ENCODE data around the gene ENAH. TPM values are rescaled to one million over a fixed set of nuclear protein-coding genes. Genes with fewer than 3 reads are reported as not detected.

Gene ENAH
- total and polyA plus RNA-seq, 2 experiments from 2014 or later, result 109 to 184 TPM

GRCh38 chr1:225626698-225627097, 26.2 kb downstream of the ENAH start:
- H3K27ac ChIP-seq (ENCODE audit: low read depth), result peak overlapping the region; percentile 52; the same call in 1 of the 2 replicates
- H3K4me2 ChIP-seq, result no peak overlapping the region
- H3K4me3 ChIP-seq, result no peak overlapping the region
- H3K4me1 ChIP-seq (ENCODE audit: insufficient read depth), result peaks cover 30% of the 10 kb centered on the region; the same call in 1 of the 2 replicates
- H3K9me2 ChIP-seq (ENCODE audit: insufficient read depth), result no peaks in the 10 kb centered on the region
- Mint-ChIP-seq H3K27ac (no peak overlapping the region), H3K4me1 (peaks cover 48% of the 10 kb centered on the region), H3K27me3 (ENCODE audit: insufficient read depth, low read depth, poor library complexity) (no peaks in the 10 kb centered on the region), H3K4me3 (no peak overlapping the region), H3K36me3 (ENCODE audit: low read depth) (peaks cover 28% of the 10 kb centered on the region), H3K9me3 (no peaks in the 10 kb centered on the region; the same call in 2 of the 3 replicates)
- no peak for DNase-seq (ENCODE audit: low spot score)
- peaks cover 77% of the 10 kb centered on the region for H4K20me1 ChIP-seq (replicated peaks; ENCODE audit: insufficient read depth)
- no peaks in the 10 kb centered on the region for H3K27me3 ChIP-seq (ENCODE audit: insufficient read depth)
- no peak overlapping the region for H2AFZ ChIP-seq
- no peaks in the 10 kb centered on the region for H3F3A ChIP-seq (replicated peaks; ENCODE audit: low read depth)
- peaks cover 100% of the 10 kb centered on the region for H3K79me2 ChIP-seq (replicated peaks; ENCODE audit: insufficient read depth)
- TF ChIP-seq, protein P1, sequence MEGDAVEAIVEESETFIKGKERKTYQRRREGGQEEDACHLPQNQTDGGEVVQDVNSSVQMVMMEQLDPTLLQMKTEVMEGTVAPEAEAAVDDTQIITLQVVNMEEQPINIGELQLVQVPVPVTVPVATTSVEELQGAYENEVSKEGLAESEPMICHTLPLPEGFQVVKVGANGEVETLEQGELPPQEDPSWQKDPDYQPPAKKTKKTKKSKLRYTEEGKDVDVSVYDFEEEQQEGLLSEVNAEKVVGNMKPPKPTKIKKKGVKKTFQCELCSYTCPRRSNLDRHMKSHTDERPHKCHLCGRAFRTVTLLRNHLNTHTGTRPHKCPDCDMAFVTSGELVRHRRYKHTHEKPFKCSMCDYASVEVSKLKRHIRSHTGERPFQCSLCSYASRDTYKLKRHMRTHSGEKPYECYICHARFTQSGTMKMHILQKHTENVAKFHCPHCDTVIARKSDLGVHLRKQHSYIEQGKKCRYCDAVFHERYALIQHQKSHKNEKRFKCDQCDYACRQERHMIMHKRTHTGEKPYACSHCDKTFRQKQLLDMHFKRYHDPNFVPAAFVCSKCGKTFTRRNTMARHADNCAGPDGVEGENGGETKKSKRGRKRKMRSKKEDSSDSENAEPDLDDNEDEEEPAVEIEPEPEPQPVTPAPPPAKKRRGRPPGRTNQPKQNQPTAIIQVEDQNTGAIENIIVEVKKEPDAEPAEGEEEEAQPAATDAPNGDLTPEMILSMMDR (conservative IDR thresholded peaks at IDR 0.05; ENCODE audit: low read depth in 2 of 2), result no peak
- TF ChIP-seq ZNF114 (CRISPR knock-in tag; IDR thresholded peaks at IDR 0.05) (no peak), JUNB (IDR thresholded peaks at IDR 0.05; ENCODE audit: unreplicated experiment) (no peak), EZH2phosphoT487 (IDR thresholded peaks at IDR 0.05; ENCODE audit: unreplicated experiment) (no peak), ETS1 (IDR thresholded peaks at IDR 0.05) (no peak), STAT1 (IDR thresholded peaks at IDR 0.05; ENCODE audit: unreplicated experiment) (no peak), EZH2 (IDR thresholded peaks at IDR 0.05; ENCODE audit: low read depth, unreplicated experiment) (no peak), CREB1 (CRISPR knock-in tag; IDR thresholded peaks at IDR 0.05; ENCODE audit: low read depth) (no peak), ZNF331 (CRISPR knock-in tag; IDR thresholded peaks at IDR 0.05; ENCODE audit: low read depth) (no peak), NANOG (IDR thresholded peaks at IDR 0.05; ENCODE audit: borderline replicate concordance) (no peak), POLR2AphosphoS5 (IDR thresholded peaks at IDR 0.05; ENCODE audit: low read depth) (no peak)
- TF ChIP-seq, protein P2, sequence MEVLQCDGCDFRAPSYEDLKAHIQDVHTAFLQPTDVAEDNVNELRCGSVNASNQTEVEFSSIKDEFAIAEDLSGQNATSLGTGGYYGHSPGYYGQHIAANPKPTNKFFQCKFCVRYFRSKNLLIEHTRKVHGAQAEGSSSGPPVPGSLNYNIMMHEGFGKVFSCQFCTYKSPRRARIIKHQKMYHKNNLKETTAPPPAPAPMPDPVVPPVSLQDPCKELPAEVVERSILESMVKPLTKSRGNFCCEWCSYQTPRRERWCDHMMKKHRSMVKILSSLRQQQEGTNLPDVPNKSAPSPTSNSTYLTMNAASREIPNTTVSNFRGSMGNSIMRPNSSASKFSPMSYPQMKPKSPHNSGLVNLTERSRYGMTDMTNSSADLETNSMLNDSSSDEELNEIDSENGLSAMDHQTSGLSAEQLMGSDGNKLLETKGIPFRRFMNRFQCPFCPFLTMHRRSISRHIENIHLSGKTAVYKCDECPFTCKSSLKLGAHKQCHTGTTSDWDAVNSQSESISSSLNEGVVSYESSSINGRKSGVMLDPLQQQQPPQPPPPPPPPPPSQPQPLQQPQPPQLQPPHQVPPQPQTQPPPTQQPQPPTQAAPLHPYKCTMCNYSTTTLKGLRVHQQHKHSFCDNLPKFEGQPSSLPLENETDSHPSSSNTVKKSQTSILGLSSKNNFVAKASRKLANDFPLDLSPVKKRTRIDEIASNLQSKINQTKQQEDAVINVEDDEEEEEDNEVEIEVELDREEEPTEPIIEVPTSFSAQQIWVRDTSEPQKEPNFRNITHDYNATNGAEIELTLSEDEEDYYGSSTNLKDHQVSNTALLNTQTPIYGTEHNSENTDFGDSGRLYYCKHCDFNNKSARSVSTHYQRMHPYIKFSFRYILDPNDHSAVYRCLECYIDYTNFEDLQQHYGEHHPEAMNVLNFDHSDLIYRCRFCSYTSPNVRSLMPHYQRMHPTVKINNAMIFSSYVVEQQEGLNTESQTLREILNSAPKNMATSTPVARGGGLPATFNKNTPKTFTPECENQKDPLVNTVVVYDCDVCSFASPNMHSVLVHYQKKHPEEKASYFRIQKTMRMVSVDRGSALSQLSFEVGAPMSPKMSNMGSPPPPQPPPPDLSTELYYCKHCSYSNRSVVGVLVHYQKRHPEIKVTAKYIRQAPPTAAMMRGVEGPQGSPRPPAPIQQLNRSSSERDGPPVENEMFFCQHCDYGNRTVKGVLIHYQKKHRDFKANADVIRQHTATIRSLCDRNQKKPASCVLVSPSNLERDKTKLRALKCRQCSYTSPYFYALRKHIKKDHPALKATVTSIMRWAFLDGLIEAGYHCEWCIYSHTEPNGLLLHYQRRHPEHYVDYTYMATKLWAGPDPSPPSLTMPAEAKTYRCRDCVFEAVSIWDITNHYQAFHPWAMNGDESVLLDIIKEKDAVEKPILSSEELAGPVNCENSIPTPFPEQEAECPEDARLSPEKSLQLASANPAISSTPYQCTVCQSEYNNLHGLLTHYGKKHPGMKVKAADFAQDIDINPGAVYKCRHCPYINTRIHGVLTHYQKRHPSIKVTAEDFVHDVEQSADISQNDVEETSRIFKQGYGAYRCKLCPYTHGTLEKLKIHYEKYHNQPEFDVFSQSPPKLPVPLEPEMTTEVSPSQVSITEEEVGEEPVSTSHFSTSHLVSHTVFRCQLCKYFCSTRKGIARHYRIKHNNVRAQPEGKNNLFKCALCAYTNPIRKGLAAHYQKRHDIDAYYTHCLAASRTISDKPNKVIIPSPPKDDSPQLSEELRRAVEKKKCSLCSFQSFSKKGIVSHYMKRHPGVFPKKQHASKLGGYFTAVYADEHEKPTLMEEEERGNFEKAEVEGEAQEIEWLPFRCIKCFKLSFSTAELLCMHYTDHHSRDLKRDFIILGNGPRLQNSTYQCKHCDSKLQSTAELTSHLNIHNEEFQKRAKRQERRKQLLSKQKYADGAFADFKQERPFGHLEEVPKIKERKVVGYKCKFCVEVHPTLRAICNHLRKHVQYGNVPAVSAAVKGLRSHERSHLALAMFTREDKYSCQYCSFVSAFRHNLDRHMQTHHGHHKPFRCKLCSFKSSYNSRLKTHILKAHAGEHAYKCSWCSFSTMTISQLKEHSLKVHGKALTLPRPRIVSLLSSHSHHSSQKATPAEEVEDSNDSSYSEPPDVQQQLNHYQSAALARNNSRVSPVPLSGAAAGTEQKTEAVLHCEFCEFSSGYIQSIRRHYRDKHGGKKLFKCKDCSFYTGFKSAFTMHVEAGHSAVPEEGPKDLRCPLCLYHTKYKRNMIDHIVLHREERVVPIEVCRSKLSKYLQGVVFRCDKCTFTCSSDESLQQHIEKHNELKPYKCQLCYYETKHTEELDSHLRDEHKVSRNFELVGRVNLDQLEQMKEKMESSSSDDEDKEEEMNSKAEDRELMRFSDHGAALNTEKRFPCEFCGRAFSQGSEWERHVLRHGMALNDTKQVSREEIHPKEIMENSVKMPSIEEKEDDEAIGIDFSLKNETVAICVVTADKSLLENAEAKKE (CRISPR knock-in tag; IDR thresholded peaks at IDR 0.05), result no peak
- TF ChIP-seq, protein P3, sequence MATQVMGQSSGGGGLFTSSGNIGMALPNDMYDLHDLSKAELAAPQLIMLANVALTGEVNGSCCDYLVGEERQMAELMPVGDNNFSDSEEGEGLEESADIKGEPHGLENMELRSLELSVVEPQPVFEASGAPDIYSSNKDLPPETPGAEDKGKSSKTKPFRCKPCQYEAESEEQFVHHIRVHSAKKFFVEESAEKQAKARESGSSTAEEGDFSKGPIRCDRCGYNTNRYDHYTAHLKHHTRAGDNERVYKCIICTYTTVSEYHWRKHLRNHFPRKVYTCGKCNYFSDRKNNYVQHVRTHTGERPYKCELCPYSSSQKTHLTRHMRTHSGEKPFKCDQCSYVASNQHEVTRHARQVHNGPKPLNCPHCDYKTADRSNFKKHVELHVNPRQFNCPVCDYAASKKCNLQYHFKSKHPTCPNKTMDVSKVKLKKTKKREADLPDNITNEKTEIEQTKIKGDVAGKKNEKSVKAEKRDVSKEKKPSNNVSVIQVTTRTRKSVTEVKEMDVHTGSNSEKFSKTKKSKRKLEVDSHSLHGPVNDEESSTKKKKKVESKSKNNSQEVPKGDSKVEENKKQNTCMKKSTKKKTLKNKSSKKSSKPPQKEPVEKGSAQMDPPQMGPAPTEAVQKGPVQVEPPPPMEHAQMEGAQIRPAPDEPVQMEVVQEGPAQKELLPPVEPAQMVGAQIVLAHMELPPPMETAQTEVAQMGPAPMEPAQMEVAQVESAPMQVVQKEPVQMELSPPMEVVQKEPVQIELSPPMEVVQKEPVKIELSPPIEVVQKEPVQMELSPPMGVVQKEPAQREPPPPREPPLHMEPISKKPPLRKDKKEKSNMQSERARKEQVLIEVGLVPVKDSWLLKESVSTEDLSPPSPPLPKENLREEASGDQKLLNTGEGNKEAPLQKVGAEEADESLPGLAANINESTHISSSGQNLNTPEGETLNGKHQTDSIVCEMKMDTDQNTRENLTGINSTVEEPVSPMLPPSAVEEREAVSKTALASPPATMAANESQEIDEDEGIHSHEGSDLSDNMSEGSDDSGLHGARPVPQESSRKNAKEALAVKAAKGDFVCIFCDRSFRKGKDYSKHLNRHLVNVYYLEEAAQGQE (IDR thresholded peaks at IDR 0.05; ENCODE audit: unreplicated experiment), result no peak
- no peaks in the 10 kb centered on the region for H3K36me3 ChIP-seq (ENCODE audit: insufficient read depth)
- no peak for ATAC-seq
